HCT116 (cell line): ENCODE data around the gene ZNF536. TPM values are rescaled to one million over a fixed set of nuclear protein-coding genes. Genes with fewer than 3 reads are reported as not detected.

Experiments
- ATAC-seq: fragments of 200-7000 bp; cut with Tn5 transposase; 2 replicates; pipeline ENCODE4 v1.9.1; 2020; ENCODE audit warnings: mild to moderate bottlenecking, moderate library complexity
- BruUV-seq: library from RNA; stranded (reverse); fragments of 400-500 nt; replicated peaks from 2 replicates; lab custom pipeline; 2021; lab: Mats Ljungman, UMichigan
- CTCF ChIA-PET: fragments of 300-600 bp; sonication (Branson Sonifier 250); formaldehyde crosslinking; loops from one replicate; lab custom pipeline; 2021; ENCODE audit warnings: antibody characterized with exemption; lab: Charles Lee
- POLR2A ChIA-PET: fragments of 300-600, 350-600 bp; sonication (Branson Sonifier 250); formaldehyde crosslinking; loops from one replicate; lab custom pipeline; 2021; ENCODE audit warnings: antibody characterized with exemption; lab: Charles Lee
- RAD21 ChIA-PET, 2 experiments: fragments of 300-600 bp; sonication (Branson Sonifier 250); formaldehyde crosslinking; loops; one replicate each; lab custom pipeline; 2023; ENCODE audit warnings: low total read pairs in 2 of 2; ENCODE audit not compliant: uncharacterized antibody in 2 of 2, unreplicated experiment in 2 of 2, low non-redundant PET in 1 of 2; lab: Charles Lee
- DNase-seq: peaks from one replicate; pipeline ENCODE4 v3.0.0-alpha.2; 2010; ENCODE audit warnings: low read depth, low spot score
- H2AFZ ChIP-seq: fragments of 200-600 bp; shearing (Covaris generic), sonication (generic); 2 replicates; pipeline ENCODE4 v1.6.1; 2017; ENCODE audit warnings: low read depth, mixed run types, mixed read lengths, antibody characterized with exemption, low read length; ENCODE audit not compliant: poor library complexity, severe bottlenecking
- H3K27ac ChIP-seq: 2 replicates; pipeline ENCODE4 v1.5.1; 2012; ENCODE audit warnings: low read depth, low read length
- H3K27me3 ChIP-seq: fragments of 200-600 bp; sonication (generic); 2 replicates; pipeline ENCODE4 v1.6.1; 2016; ENCODE audit warnings: mixed run types, low read length, mixed read lengths; ENCODE audit not compliant: insufficient read depth
- H3K36me3 ChIP-seq, 2 experiments: fragments of 200-500 bp in 1 of 2; fragments of 200-600 bp in 1 of 2; sonication (Bioruptor generic) in 1 of 2; sonication (generic) in 1 of 2; 2 replicates each; pipeline versions ENCODE4 v1.5.1 to v1.6.1; 2014 to 2016; ENCODE audit warnings: low read length in 2 of 2, inconsistent platforms in 1 of 2, mixed read lengths in 1 of 2, mixed run types in 1 of 2; ENCODE audit not compliant: insufficient read depth in 2 of 2, control insufficient read depth in 1 of 2
- H3K4me1 ChIP-seq, 2 experiments: fragments of 200-600 bp in 1 of 2; sonication (generic) in 1 of 2; 2 replicates each; pipeline versions ENCODE4 v1.5.1 to v1.6.1; 2012 to 2017; ENCODE audit warnings: low read length in 2 of 2, inconsistent platforms in 1 of 2, mild to moderate bottlenecking in 1 of 2, mixed read lengths in 1 of 2, mixed run types in 1 of 2, moderate library complexity in 1 of 2; ENCODE audit not compliant: insufficient read depth in 2 of 2, control insufficient read depth in 1 of 2
- H3K4me2 ChIP-seq: fragments of 200-600 bp; sonication (generic); 2 replicates; pipeline ENCODE4 v1.6.1; 2017; ENCODE audit warnings: mixed run types, low read length, mixed read lengths
- H3K4me3 ChIP-seq, 2 experiments: fragments of 200-600 bp in 1 of 2; sonication (generic) in 1 of 2; replicated peaks in 1 of 2; 2 replicates each; pipeline ENCODE4 v1.5.1; 2011 to 2016; ENCODE audit warnings: low read length in 2 of 2, control low read depth in 1 of 2, low read depth in 1 of 2, mild to moderate bottlenecking in 1 of 2, mixed read lengths in 1 of 2, mixed run types in 1 of 2
- H3K79me2 ChIP-seq: fragments of 200-600 bp; sonication (generic); 2 replicates; pipeline ENCODE4 v1.6.1; 2017; ENCODE audit warnings: mild to moderate bottlenecking, mixed run types, low read length, moderate library complexity, mixed read lengths; ENCODE audit not compliant: insufficient read depth
- H3K9ac ChIP-seq: fragments of 200-600 bp; sonication (generic); 2 replicates; pipeline ENCODE4 v1.6.1; 2016; ENCODE audit warnings: low read length, mixed read lengths
- H3K9me2 ChIP-seq: fragments of 200-600 bp; sonication (generic), shearing (Covaris generic); 2 replicates; pipeline ENCODE4 v1.6.1; 2017; ENCODE audit warnings: mixed run types, mild to moderate bottlenecking, moderate library complexity; ENCODE audit not compliant: insufficient read depth
- H3K9me3 ChIP-seq, 2 experiments: fragments of 200-500 bp in 1 of 2; fragments of 200-600 bp in 1 of 2; sonication (Bioruptor generic) in 1 of 2; sonication (generic) in 1 of 2; 2 replicates each; pipeline ENCODE4 v1.6.1; 2014 to 2017; ENCODE audit warnings: low read length in 2 of 2, mixed read lengths in 2 of 2, inconsistent platforms in 1 of 2, low read depth in 1 of 2, mild to moderate bottlenecking in 1 of 2, mixed run types in 1 of 2, moderate library complexity in 1 of 2; ENCODE audit not compliant: control insufficient read depth in 1 of 2, insufficient read depth in 1 of 2
- H4K20me1 ChIP-seq: fragments of 200-600 bp; sonication (generic), shearing (Covaris generic); 2 replicates; pipeline ENCODE4 v1.6.1; 2017; ENCODE audit warnings: mixed run types, mild to moderate bottlenecking, moderate library complexity; ENCODE audit not compliant: insufficient read depth
- CBX3 ChIP-seq: IDR thresholded peaks from 2 replicates; pipeline ENCODE4 v1.6.1; 2012; ENCODE audit warnings: low read depth
- REST ChIP-seq: IDR thresholded peaks from 2 replicates; pipeline ENCODE4 v1.6.1; 2012; ENCODE audit warnings: low read depth
- TCF7L2 ChIP-seq: IDR thresholded peaks from 2 replicates; pipeline ENCODE4 v1.7.0; 2011; ENCODE audit warnings: borderline replicate concordance, inconsistent platforms; ENCODE audit not compliant: insufficient read depth, insufficient read length; ENCODE audit errors: extremely low read depth
- YY1 ChIP-seq: IDR thresholded peaks from 2 replicates; pipeline ENCODE4 v1.6.1; 2011; ENCODE audit warnings: low read length, low read depth, moderate library complexity, mild to moderate bottlenecking; ENCODE audit not compliant: insufficient replicate concordance; ENCODE audit errors: extremely low read depth
- intact Hi-C: fragments of 100-400 bp; cut with micrococcal nuclease; formaldehyde crosslinking; loops from 2 replicates; pipeline ENCODE4 v1.10.0; 2022
- total RNA-seq: library from RNA; stranded (reverse); gene quantifications from one replicate; pipeline ENCODE4 v1.2.1, GENCODE V29; 2021; ENCODE audit not compliant: unreplicated experiment
- TF ChIP-seq, protein P1 (sequence below): IDR thresholded peaks from 2 replicates; pipeline ENCODE4 v1.6.1; 2011; ENCODE audit warnings: mild to moderate bottlenecking, low read length, moderate library complexity; ENCODE audit not compliant: insufficient replicate concordance; ENCODE audit errors: extremely low read depth

Gene ZNF536
- total RNA-seq, 1 experiment from 2014 or later, result not detected

GRCh38 chr19:30388819-30389218 lies 16.6 kb downstream of the ZNF536 start:
- H3K79me2 ChIP-seq, result no peaks in the 10 kb centered on the region
- no peaks in the 10 kb centered on the region for H3K4me1 ChIP-seq
- H3K27ac ChIP-seq, result no peak overlapping the region
- H2AFZ ChIP-seq, result no peak overlapping the region
- ChIA-PET POLR2A (no interaction called here), CTCF (no interaction called here), RAD21 (no interaction called here)
- BruUV-seq, result no TSS peak
- no peak for ATAC-seq
- intact Hi-C loops, result no loop called here
- H3K9me3 ChIP-seq, result no peaks in the 10 kb centered on the region
- no peak overlapping the region for H3K4me2 ChIP-seq
- H3K9ac ChIP-seq, result no peak overlapping the region
- no peak for TF ChIP-seq CBX3
- TF ChIP-seq YY1, result no peak
- no peak for TF ChIP-seq TCF7L2
- no peak for TF ChIP-seq REST
- TF ChIP-seq, protein P1, sequence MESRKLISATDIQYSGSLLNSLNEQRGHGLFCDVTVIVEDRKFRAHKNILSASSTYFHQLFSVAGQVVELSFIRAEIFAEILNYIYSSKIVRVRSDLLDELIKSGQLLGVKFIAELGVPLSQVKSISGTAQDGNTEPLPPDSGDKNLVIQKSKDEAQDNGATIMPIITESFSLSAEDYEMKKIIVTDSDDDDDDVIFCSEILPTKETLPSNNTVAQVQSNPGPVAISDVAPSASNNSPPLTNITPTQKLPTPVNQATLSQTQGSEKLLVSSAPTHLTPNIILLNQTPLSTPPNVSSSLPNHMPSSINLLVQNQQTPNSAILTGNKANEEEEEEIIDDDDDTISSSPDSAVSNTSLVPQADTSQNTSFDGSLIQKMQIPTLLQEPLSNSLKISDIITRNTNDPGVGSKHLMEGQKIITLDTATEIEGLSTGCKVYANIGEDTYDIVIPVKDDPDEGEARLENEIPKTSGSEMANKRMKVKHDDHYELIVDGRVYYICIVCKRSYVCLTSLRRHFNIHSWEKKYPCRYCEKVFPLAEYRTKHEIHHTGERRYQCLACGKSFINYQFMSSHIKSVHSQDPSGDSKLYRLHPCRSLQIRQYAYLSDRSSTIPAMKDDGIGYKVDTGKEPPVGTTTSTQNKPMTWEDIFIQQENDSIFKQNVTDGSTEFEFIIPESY, result no peak
- peaks cover 13% of the 10 kb centered on the region; the same call in 1 of the 2 replicates for H3K27me3 ChIP-seq
- no peak overlapping the region for H3K4me3 ChIP-seq
- H3K9me2 ChIP-seq, result no peaks in the 10 kb centered on the region
- H3K36me3 ChIP-seq, result no peaks in the 10 kb centered on the region
- no peak for DNase-seq
- H4K20me1 ChIP-seq, result no peaks in the 10 kb centered on the region
